ENCODE measurements around the gene KCNN1. TPM values are rescaled to one million over a fixed set of nuclear protein-coding genes. Genes with fewer than 3 reads are reported as not detected.

Gene KCNN1
- total RNA-seq, 3 donors from 2014 or later: 0.79 TPM; not detected in 2

DNA sequence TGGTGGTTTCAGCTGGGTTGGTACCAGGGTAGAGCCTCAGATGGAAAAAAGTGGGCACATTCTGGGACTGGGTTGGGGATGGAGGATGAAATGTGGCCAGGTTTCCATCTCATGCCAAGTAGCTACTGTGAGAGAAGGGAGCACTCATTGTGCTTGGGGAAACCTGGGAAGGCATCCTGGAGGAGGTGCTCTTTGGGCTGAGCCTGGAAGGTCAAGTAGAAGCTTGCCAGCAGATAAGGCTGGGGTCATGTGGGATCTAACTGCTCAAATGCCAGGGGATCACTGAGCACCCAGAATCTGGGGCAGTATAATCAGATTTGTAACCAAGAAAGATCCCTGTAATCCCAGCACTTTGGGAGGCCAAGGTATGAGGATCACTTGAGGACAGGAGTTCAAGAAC is 9.0 kb upstream of the KCNN1 start:
- Histone ChIP-seq H3K4me3 (no peak overlapping the region), H3K9me3 (no peaks in the 10 kb centered on the region), H3K4me1 (ENCODE audit: low read depth) (no peaks in the 10 kb centered on the region), H3K36me3 (ENCODE audit: low read depth) (no peaks in the 10 kb centered on the region)
- TF ChIP-seq, protein P1, sequence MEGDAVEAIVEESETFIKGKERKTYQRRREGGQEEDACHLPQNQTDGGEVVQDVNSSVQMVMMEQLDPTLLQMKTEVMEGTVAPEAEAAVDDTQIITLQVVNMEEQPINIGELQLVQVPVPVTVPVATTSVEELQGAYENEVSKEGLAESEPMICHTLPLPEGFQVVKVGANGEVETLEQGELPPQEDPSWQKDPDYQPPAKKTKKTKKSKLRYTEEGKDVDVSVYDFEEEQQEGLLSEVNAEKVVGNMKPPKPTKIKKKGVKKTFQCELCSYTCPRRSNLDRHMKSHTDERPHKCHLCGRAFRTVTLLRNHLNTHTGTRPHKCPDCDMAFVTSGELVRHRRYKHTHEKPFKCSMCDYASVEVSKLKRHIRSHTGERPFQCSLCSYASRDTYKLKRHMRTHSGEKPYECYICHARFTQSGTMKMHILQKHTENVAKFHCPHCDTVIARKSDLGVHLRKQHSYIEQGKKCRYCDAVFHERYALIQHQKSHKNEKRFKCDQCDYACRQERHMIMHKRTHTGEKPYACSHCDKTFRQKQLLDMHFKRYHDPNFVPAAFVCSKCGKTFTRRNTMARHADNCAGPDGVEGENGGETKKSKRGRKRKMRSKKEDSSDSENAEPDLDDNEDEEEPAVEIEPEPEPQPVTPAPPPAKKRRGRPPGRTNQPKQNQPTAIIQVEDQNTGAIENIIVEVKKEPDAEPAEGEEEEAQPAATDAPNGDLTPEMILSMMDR (IDR thresholded peaks at IDR 0.05): no peak
- ATAC-seq: no peak
- DNase-seq: no peak
- intact Hi-C loops (cut with DNase I, micrococcal nuclease): no loop called here

DNA sequence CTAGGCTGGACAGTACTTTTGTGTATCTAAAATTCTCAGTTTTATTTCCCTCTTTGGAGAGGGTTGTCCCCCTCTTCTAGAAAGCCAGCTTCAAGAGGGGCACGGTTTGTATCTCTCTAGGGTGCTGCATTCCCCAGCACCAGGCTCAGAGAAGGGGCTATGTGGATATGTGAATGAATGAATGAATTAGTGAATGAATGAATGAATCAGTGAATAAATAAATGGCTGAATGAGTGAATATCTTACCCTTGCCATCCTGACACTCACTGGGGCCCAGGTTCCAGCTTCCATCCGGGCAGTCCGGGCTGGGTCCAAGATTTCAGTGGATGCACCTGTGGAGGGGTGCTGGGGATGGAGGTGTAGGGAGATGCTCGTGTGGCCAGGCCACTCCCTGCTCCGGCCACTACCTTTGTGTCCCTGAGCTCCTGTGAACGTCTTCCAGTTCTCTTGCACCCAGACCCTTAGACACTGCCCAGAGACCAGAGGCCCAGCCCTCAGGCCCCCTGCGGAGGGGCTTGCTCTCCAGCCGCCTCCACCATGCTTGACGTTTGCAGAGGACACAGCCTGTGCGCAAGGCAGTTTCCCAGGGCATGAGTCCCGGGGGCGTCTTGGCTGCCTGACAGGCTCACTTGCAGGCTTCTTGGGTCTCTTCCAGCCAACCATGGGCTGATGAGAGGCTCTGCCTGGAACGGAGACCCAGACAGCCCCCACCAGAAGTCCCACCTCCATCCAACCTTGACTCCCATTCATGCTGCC is 2.8 kb upstream of the KCNN1 start:
- ATAC-seq: no peak
- no peaks in the 10 kb centered on the region for H3K4me1 ChIP-seq (ENCODE audit: low read depth)
- H3K4me3 ChIP-seq: no peak overlapping the region
- H3K36me3 ChIP-seq (ENCODE audit: low read depth): no peaks in the 10 kb centered on the region
- intact Hi-C loops (cut with DNase I, micrococcal nuclease): no loop called here
- no peaks in the 10 kb centered on the region for H3K9me3 ChIP-seq
- DNase-seq: no peak
- TF ChIP-seq, protein P1 (IDR thresholded peaks at IDR 0.05): no peak

DNA sequence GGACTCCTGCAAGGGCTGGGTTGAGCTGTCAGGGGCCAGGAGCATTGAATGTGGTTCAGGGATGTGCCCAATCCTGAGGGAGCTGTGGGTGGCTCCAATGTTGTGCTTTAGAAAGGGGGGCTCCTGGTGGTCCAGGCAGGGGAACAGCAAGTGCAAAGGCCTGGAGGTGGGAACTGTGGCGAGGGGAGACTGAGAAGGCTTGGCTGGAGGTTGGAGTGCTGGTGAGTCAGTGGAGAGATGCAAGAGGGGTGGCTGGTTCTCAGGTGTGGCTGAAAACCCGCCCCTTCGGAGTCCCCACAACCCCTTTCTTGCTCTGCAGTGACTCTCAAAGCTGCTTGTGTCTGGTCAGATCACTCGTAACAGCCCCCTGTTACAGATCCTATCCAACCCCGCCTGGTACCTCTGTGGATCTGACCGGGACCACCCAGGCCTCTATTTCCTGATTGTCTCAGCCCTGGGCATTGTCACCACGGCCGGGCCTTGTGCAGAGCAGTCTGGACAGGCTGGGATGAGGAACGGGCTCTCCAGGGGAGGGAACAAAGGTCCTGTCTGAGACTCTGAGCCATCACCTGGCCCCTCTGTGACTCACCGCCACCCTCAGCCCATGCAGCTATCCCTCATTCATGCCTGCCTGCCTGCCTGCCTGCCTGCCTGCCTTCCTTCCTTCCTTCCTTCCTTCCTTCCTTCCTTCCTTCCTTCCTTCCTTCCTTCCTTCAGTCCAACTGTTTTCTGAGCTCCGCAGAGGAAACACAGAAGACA is 1.4 kb upstream of the KCNN1 start:
- intact Hi-C loops (cut with DNase I, micrococcal nuclease): no loop called here
- DNase-seq: no peak
- Histone ChIP-seq H3K4me1 (ENCODE audit: low read depth) (no peaks in the 10 kb centered on the region), H3K36me3 (ENCODE audit: low read depth) (no peaks in the 10 kb centered on the region), H3K4me3 (no peak overlapping the region), H3K9me3 (no peaks in the 10 kb centered on the region)
- TF ChIP-seq, protein P1 (IDR thresholded peaks at IDR 0.05): no peak
- no peak for ATAC-seq

DNA sequence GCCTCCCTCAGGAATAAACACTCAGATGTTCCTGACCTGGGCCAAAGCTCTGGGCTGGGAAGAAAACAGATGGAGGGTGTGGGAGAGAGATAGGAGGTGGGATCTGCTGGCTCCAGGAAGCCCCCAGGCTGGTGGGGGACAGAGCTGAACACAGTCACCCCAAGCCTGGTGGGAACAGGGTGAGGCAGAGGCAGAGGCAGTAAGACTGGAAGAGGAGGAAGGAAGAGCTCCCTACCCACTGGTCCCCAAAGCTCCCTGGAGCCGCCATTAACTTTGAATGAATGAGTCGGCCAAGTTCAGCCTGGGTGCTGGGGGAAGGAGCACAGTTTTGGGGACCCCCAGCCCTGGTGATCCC is 801 bp upstream of the KCNN1 start:
- TF ChIP-seq, protein P1 (IDR thresholded peaks at IDR 0.05): no peak
- H3K36me3 ChIP-seq (ENCODE audit: low read depth): no peaks in the 10 kb centered on the region
- H3K4me1 ChIP-seq (ENCODE audit: low read depth): no peaks in the 10 kb centered on the region
- intact Hi-C loops (cut with DNase I, micrococcal nuclease): no loop called here
- no peaks in the 10 kb centered on the region for H3K9me3 ChIP-seq
- no peak for DNase-seq
- no peak overlapping the region for H3K4me3 ChIP-seq
- no peak for ATAC-seq

DNA sequence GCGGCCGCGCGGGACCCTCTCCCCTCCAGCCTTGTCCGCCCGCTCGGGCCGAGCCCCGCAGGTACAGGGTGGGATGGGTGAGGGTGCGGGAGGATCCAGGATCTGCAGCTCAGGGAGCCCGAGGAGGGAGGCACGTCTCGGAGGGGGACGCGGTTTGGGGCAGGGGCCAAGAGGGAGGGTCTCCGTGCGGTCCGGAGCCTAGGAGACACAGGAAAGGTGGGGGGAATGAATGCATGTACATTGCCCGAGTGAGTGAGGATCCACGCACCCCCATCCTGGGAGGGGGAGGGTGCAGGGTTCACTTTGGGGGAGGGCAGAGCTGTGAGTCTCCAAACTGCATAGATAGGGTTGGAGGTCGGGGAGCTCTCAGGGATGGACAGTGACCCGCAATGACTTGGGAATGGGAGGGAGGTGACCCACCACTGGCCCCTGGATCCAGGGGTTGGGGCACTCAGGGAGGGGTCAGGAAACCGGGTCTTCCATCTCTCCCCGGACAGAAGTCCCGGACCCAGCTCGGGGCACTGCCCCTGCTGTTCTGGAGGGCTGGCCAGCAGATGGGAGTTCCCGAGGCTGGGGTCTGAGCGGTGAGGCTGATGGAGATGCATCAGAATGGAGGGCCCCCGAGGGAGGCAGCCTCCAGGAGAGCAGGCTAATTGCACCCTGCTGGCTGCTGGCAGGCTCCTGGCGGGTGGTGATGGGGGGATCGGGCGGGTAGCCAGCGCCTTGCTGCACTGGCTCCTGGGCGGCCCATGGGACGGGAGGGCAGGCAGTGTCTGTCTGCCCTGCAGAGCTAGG is 547 bp downstream of the KCNN1 start:
- no peak for DNase-seq
- no peaks in the 10 kb centered on the region for H3K9me3 ChIP-seq
- no peaks in the 10 kb centered on the region for H3K4me1 ChIP-seq (ENCODE audit: low read depth)
- no peak overlapping the region for H3K4me3 ChIP-seq
- TF ChIP-seq, protein P1 (IDR thresholded peaks at IDR 0.05): no peak
- ATAC-seq: no peak
- no peaks in the 10 kb centered on the region for H3K36me3 ChIP-seq (ENCODE audit: low read depth)
- intact Hi-C loops (cut with DNase I, micrococcal nuclease): no loop called here
